Measurements from ENCODE around the gene DNM2.

DNM2 gene

GRCh38 chr19:10712045-10712444, 5.8 kb upstream of the DNM2 start:
- Histone ChIP-seq H3K79me2 (ENCODE audit: insufficient read depth, low read depth) (no peaks in the 10 kb centered on the region), H3K27me3 (ENCODE audit: insufficient read depth, low read depth) (no peaks in the 10 kb centered on the region), H3K4me2 (no peak overlapping the region), H3K36me3 (ENCODE audit: insufficient read depth) (no peaks in the 10 kb centered on the region), H4K20me1 (ENCODE audit: insufficient read depth) (no peaks in the 10 kb centered on the region), H3K9ac (no peak overlapping the region), H3K4me1 (ENCODE audit: low read depth, poor library complexity, severe bottlenecking) (peaks cover 8% of the 10 kb centered on the region), H3K4me3 (IDR thresholded peaks at IDR 0.05; ENCODE audit: insufficient read depth, low read depth, low read length) (no peak overlapping the region), H3K27ac (no peak overlapping the region), H2AFZ (ENCODE audit: low read depth) (no peak overlapping the region)
- TF ChIP-seq CTCF (conservative IDR thresholded peaks at IDR 0.05; ENCODE audit: low read depth, low read length) = no peak

- Histone ChIP-seq H3K79me2 (ENCODE audit: insufficient read depth, low read depth) (no peaks in the 10 kb centered on the region), H3K27me3 (ENCODE audit: insufficient read depth, low read depth) (no peaks in the 10 kb centered on the region), H3K36me3 (ENCODE audit: insufficient read depth) (no peaks in the 10 kb centered on the region), H3K27ac (no peak overlapping the region), H3K9ac (no peak overlapping the region), H3K4me1 (ENCODE audit: low read depth, poor library complexity, severe bottlenecking) (peaks cover 9% of the 10 kb centered on the region), H3K4me3 (IDR thresholded peaks at IDR 0.05; ENCODE audit: insufficient read depth, low read depth, low read length) (no peak overlapping the region), H2AFZ (ENCODE audit: low read depth) (no peak overlapping the region), H3K4me2 (no peak overlapping the region), H4K20me1 (ENCODE audit: insufficient read depth) (no peaks in the 10 kb centered on the region)
- no peak for TF ChIP-seq CTCF (conservative IDR thresholded peaks at IDR 0.05; ENCODE audit: low read depth, low read length)
These were observed 5.1 kb upstream of the DNM2 start for GRCh38 chr19:10712754-10713153.

GRCh38 chr19:10713317-10713716, 4.6 kb upstream of the DNM2 start:
- no peak overlapping the region for H3K4me2 ChIP-seq

GRCh38 chr19:10717054-10717355, 874 bp upstream of the DNM2 start:
- H3K9ac ChIP-seq = no peak overlapping the region
- no peak for TF ChIP-seq CTCF (conservative IDR thresholded peaks at IDR 0.05; ENCODE audit: low read depth, low read length)
- H4K20me1 ChIP-seq (ENCODE audit: insufficient read depth) = peaks cover 20% of the 10 kb centered on the region
- peak overlapping the region; percentile 66; the same call in 1 of the 2 replicates for H2AFZ ChIP-seq (ENCODE audit: low read depth)
- H3K27me3 ChIP-seq (ENCODE audit: insufficient read depth, low read depth) = no peaks in the 10 kb centered on the region
- peak overlapping the region; percentile 33; the same call in 1 of the 2 replicates for H3K4me2 ChIP-seq
- H3K4me1 ChIP-seq (ENCODE audit: low read depth, poor library complexity, severe bottlenecking) = peaks cover 19% of the 10 kb centered on the region
- no peak overlapping the region for H3K4me3 ChIP-seq (IDR thresholded peaks at IDR 0.05; ENCODE audit: insufficient read depth, low read depth, low read length)
- H3K36me3 ChIP-seq (ENCODE audit: insufficient read depth) = no peaks in the 10 kb centered on the region
- no peak overlapping the region for H3K27ac ChIP-seq
- peaks cover 39% of the 10 kb centered on the region for H3K79me2 ChIP-seq (ENCODE audit: insufficient read depth, low read depth)

More at GRCh38 chr19:10713317-10713716, 4.6 kb upstream of the DNM2 start:
- Histone ChIP-seq H3K27ac (no peak overlapping the region), H3K36me3 (ENCODE audit: insufficient read depth) (no peaks in the 10 kb centered on the region), H3K27me3 (ENCODE audit: insufficient read depth, low read depth) (no peaks in the 10 kb centered on the region), H3K79me2 (ENCODE audit: insufficient read depth, low read depth) (peaks cover 3% of the 10 kb centered on the region; the same call in 1 of the 2 replicates), H3K4me1 (ENCODE audit: low read depth, poor library complexity, severe bottlenecking) (peaks cover 9% of the 10 kb centered on the region), H2AFZ (ENCODE audit: low read depth) (no peak overlapping the region), H3K9ac (no peak overlapping the region), H4K20me1 (ENCODE audit: insufficient read depth) (no peaks in the 10 kb centered on the region), H3K4me3 (IDR thresholded peaks at IDR 0.05; ENCODE audit: insufficient read depth, low read depth, low read length) (no peak overlapping the region)
- no peak for TF ChIP-seq CTCF (conservative IDR thresholded peaks at IDR 0.05; ENCODE audit: low read depth, low read length)
